IMR-90 (cell line): Measurements from ENCODE around the gene MICAL3. TPM values are rescaled to one million over a fixed set of nuclear protein-coding genes. Genes with fewer than 3 reads are reported as not detected.

ENCODE experiments used
- ATAC-seq: fragments of 200-7000 bp; cut with Tn5 transposase; 2 replicates; pipeline ENCODE4 v1.9.1; 2020; ENCODE audit warnings: low read depth, mild to moderate bottlenecking, moderate library complexity
- BruUV-seq: library from RNA; stranded (reverse); fragments of 400-500 nt; replicated peaks from 2 replicates; lab custom pipeline; 2021; lab: Mats Ljungman, UMichigan
- CTCF ChIA-PET: fragments of 300-600 bp; formaldehyde crosslinking; extraction: SDS; loops from one replicate; lab custom pipeline; 2021; ENCODE audit warnings: antibody characterized with exemption; lab: Yijun Ruan, JAX
- POLR2A ChIA-PET: fragments of 300-600 bp; sonication (Branson Sonifier 250); formaldehyde crosslinking; loops from one replicate; lab custom pipeline; 2022; ENCODE audit warnings: antibody characterized with exemption; ENCODE audit not compliant: unreplicated experiment; lab: Charles Lee
- DNase-seq: peaks from one replicate; pipeline ENCODE4 v3.0.0; 2013
- H2AFZ ChIP-seq: replicated peaks from 2 replicates; pipeline ENCODE3; 2013; ENCODE audit warnings: low read length, mild to moderate bottlenecking; ENCODE audit not compliant: poor library complexity
- H2AK5ac ChIP-seq: 2 replicates; pipeline ENCODE4 v1.6.1; 2013; ENCODE audit warnings: low read depth, low read length, inconsistent platforms
- H2AK9ac ChIP-seq: replicated peaks from 2 replicates; pipeline ENCODE3; 2013; ENCODE audit warnings: mild to moderate bottlenecking, low read depth, low read length, moderate library complexity; ENCODE audit not compliant: poor library complexity
- H2BK120ac ChIP-seq: 2 replicates; pipeline ENCODE4 v1.6.1; 2013; ENCODE audit warnings: low read depth, low read length, inconsistent platforms
- H2BK15ac ChIP-seq: 3 replicates; pipeline ENCODE4 v1.6.1; 2013; ENCODE audit warnings: low read depth, low read length, inconsistent platforms
- H2BK20ac ChIP-seq: 2 replicates; pipeline ENCODE4 v1.6.1; 2013; ENCODE audit warnings: low read depth, mild to moderate bottlenecking, inconsistent platforms, low read length, moderate library complexity
- H2BK5ac ChIP-seq: 2 replicates; pipeline ENCODE4 v1.6.1; 2013; ENCODE audit warnings: mild to moderate bottlenecking, low read depth, low read length, inconsistent platforms; ENCODE audit not compliant: poor library complexity, severe bottlenecking
- H3K14ac ChIP-seq: replicated peaks from 2 replicates; pipeline ENCODE4 v1.6.1; 2013; ENCODE audit warnings: low read depth, low read length, inconsistent platforms
- H3K18ac ChIP-seq: 2 replicates; pipeline ENCODE4 v1.6.1; 2013; ENCODE audit warnings: low read depth, low read length, control low read depth
- H3K23ac ChIP-seq: 2 replicates; pipeline ENCODE4 v1.6.1; 2013; ENCODE audit warnings: low read depth, low read length, inconsistent platforms
- H3K27ac ChIP-seq: 2 replicates; pipeline ENCODE4 v1.5.1; 2013; ENCODE audit warnings: mild to moderate bottlenecking, control low read depth, low read length; ENCODE audit not compliant: insufficient read depth
- H3K27me3 ChIP-seq: 2 replicates; pipeline ENCODE4 v1.6.1; 2013; ENCODE audit warnings: low read length; ENCODE audit not compliant: control insufficient read depth, insufficient read depth
- H3K36me3 ChIP-seq: 2 replicates; pipeline ENCODE4 v1.6.1; 2013; ENCODE audit warnings: low read length, mixed read lengths; ENCODE audit not compliant: control insufficient read depth, insufficient read depth
- H3K4ac ChIP-seq: 2 replicates; pipeline ENCODE4 v1.6.1; 2013; ENCODE audit warnings: low read depth, low read length, inconsistent platforms
- H3K4me1 ChIP-seq: 2 replicates; pipeline ENCODE4 v1.6.1; 2013; ENCODE audit warnings: low read length, mixed read lengths; ENCODE audit not compliant: control insufficient read depth, insufficient read depth
- H3K4me2 ChIP-seq: 2 replicates; pipeline ENCODE4 v1.6.1; 2013; ENCODE audit warnings: low read depth, mild to moderate bottlenecking, control low read depth, low read length, moderate library complexity
- H3K4me3 ChIP-seq: 2 replicates; pipeline ENCODE4 v1.5.1; 2013; ENCODE audit warnings: low read depth, mild to moderate bottlenecking, control low read depth, low read length, moderate library complexity; ENCODE audit not compliant: insufficient read depth
- H3K56ac ChIP-seq: 2 replicates; pipeline ENCODE4 v1.6.1; 2013; ENCODE audit warnings: low read length, inconsistent platforms; ENCODE audit not compliant: insufficient read depth; ENCODE audit errors: extremely low read depth
- H3K79me1 ChIP-seq, 2 experiments: 2 replicates each; pipeline ENCODE4 v1.6.1; 2013; ENCODE audit warnings: low read length in 2 of 2, inconsistent platforms in 1 of 2, low read depth in 1 of 2
- H3K9ac ChIP-seq: 2 replicates; pipeline ENCODE4 v1.6.1; 2013; ENCODE audit warnings: low read depth, low read length, control low read depth
- H3K9me1 ChIP-seq: 2 replicates; pipeline ENCODE4 v1.6.1; 2013; ENCODE audit warnings: low read length, inconsistent platforms; ENCODE audit not compliant: insufficient read depth
- H3K9me3 ChIP-seq: 2 replicates; pipeline ENCODE4 v1.6.1; 2013; ENCODE audit warnings: low read length; ENCODE audit not compliant: control insufficient read depth, insufficient read depth
- H4K20me1 ChIP-seq: 2 replicates; pipeline ENCODE4 v1.6.1; 2013; ENCODE audit warnings: low read length, inconsistent platforms; ENCODE audit not compliant: insufficient read depth
- H4K5ac ChIP-seq: 2 replicates; pipeline ENCODE4 v1.6.1; 2013; ENCODE audit warnings: mild to moderate bottlenecking, low read depth, low read length, control low read depth
- H4K8ac ChIP-seq, 2 experiments: 2 replicates each; pipeline ENCODE4 v1.6.1; 2013; ENCODE audit warnings: low read depth in 2 of 2, low read length in 2 of 2, control low read depth in 1 of 2, inconsistent platforms in 1 of 2
- H4K91ac ChIP-seq: 2 replicates; pipeline ENCODE4 v1.6.1; 2013; ENCODE audit warnings: low read depth, low read length, inconsistent platforms; ENCODE audit not compliant: insufficient read depth
- RAD21 ChIP-seq: IDR thresholded peaks from 2 replicates; pipeline ENCODE4 v1.6.1; 2012; ENCODE audit warnings: low read length, improper control_type of control experiment
- WGBS, 2 experiments: methylation state at CpG; one replicate each; pipeline versions ENCODE4 v1.1.5 to v1.1.7; 2013; ENCODE audit warnings: missing lambda C conversion rate in 2 of 2; ENCODE audit not compliant: insufficient read length in 1 of 2; ENCODE audit errors: extremely low coverage in 2 of 2; 5-methylcytosine and 5-hydroxymethylcytosine counted together
- dilution Hi-C: fragments of 300-500 bp; cut with HindIII; formaldehyde crosslinking; loops from one replicate; pipeline ENCODE4 v1.14.3; 2018; ENCODE audit warnings: low sequenced_read_pairs; ENCODE audit not compliant: unreplicated experiment
- in situ Hi-C: fragments of 300-500 bp; cut with MboI; formaldehyde crosslinking; loops from 3 replicates; pipeline ENCODE4 v1.14.3; 2019; ENCODE audit warnings: low sequenced_read_pairs, inconsistent platforms, mixed read lengths
- intact Hi-C: fragments of 100-400 bp; cut with micrococcal nuclease; formaldehyde crosslinking; loops from 2 replicates; pipeline ENCODE4 v1.10.0; 2022
- polyA plus RNA-seq, 3 experiments: library from polyadenylated mRNA; depleted of rRNA; stranded (reverse); fragments of >200 nt; gene quantifications; 2 replicates each; pipeline ENCODE4 v1.2.3, GENCODE V29; 2012; ENCODE audit warnings: low replicate concordance in 1 of 3
- total RNA-seq: library from RNA; depleted of rRNA; stranded (reverse); fragments of >200 nt; gene quantifications from 2 replicates; pipeline ENCODE4 v1.2.3, GENCODE V29; 2012

MICAL3 gene
- total and polyA plus RNA-seq, 2 of the 4 experiments (the other 2 are of a cell fraction), result 17.6 to 26.8 TPM

- no peak overlapping the region for H3K56ac ChIP-seq
- no TSS peak for BruUV-seq
- ATAC-seq, result no peak
- H3K4me2 ChIP-seq, result no peak overlapping the region
- H2BK15ac ChIP-seq, result no peak overlapping the region
- no peaks in the 10 kb centered on the region for H3K9me3 ChIP-seq
- intact Hi-C loops, result no loop called here
- H3K27ac ChIP-seq, result no peak overlapping the region
- no peak overlapping the region for H2AFZ ChIP-seq
- no peak overlapping the region for H4K5ac ChIP-seq
- no peak overlapping the region for H2AK5ac ChIP-seq
- no peak overlapping the region for H3K14ac ChIP-seq
- peaks cover 51 to 90% of the 10 kb centered on the region in 2 experiments for H3K79me1 ChIP-seq
- no peak overlapping the region for H2BK5ac ChIP-seq
- H3K4me3 ChIP-seq, result no peak overlapping the region
- H3K4ac ChIP-seq, result no peak overlapping the region
- POLR2A ChIA-PET, result no interaction called here
- H3K23ac ChIP-seq, result no peak overlapping the region
- H4K20me1 ChIP-seq, result peaks cover 67% of the 10 kb centered on the region
- no peaks in the 10 kb centered on the region for H3K27me3 ChIP-seq
- TF ChIP-seq RAD21, result no peak
- no peak overlapping the region for H3K9ac ChIP-seq
- no peak overlapping the region for H4K8ac ChIP-seq
- peaks cover 7% of the 10 kb centered on the region; the same call in 1 of the 2 replicates for H3K9me1 ChIP-seq
- DNase-seq, result no peak
- no peak overlapping the region for H2BK120ac ChIP-seq
- CTCF ChIA-PET, result interaction anchor here (0.5 kb wide), 1 partner anchor 116 kb away, joined by 3 read pairs; no protein-coding TSS in a partner anchor
- H3K36me3 ChIP-seq, result no peaks in the 10 kb centered on the region
- no peak overlapping the region for H2AK9ac ChIP-seq
- WGBS, 2 experiments, result 43% methylated on average over 4 of the region's 15 CpGs; no CpG with 5 or more reads in 1 of the 2 experiments
- in situ Hi-C loops, result no loop called here
- dilution Hi-C loops, result no loop called here
- H3K18ac ChIP-seq, result no peak overlapping the region
- H2BK20ac ChIP-seq, result no peak overlapping the region
- peaks cover 12% of the 10 kb centered on the region for H3K4me1 ChIP-seq
- H4K91ac ChIP-seq, result no peak overlapping the region
Measured at GRCh38 chr22:17945156-17945887, 79.0 kb downstream of the MICAL3 start.
